HepG2 (cell line): Measurements from ENCODE around the gene RANBP6. TPM values are rescaled to one million over a fixed set of nuclear protein-coding genes. Genes with fewer than 3 reads are reported as not detected.

Experiments used
- CREB1 ChIP-seq, 2 experiments: fragments of 450-650 bp in 1 of 2; IDR thresholded peaks; 2 replicates each; pipeline ENCODE4 v1.6.1; 2016 to 2017; ENCODE audit warnings: control low read depth in 1 of 2, mild to moderate bottlenecking in 1 of 2, missing compliant biosample characterization in 1 of 2, missing genetic modification characterization in 1 of 2
- EEA1 ChIP-seq: sonication (generic); formaldehyde crosslinking; IDR thresholded peaks from 2 replicates; pipeline ENCODE4 v1.5.1; 2020; ENCODE audit warnings: mild to moderate bottlenecking, missing genetic modification reagents, borderline replicate concordance
- GATA4 ChIP-seq: sonication (generic); IDR thresholded peaks from 2 replicates; pipeline ENCODE4 v1.6.1; 2016; ENCODE audit warnings: antibody characterized with exemption, low read depth, borderline replicate concordance
- GATAD1 ChIP-seq: IDR thresholded peaks from 2 replicates; pipeline ENCODE4 v1.6.1; 2016; ENCODE audit warnings: missing genetic modification reagents, missing compliant biosample characterization
- ISX ChIP-seq: sonication (generic); formaldehyde crosslinking; conservative IDR thresholded peaks from 2 replicates; pipeline ENCODE4 v1.5.0; 2020; ENCODE audit warnings: missing genetic modification reagents
- MAFK ChIP-seq, 2 experiments: IDR thresholded peaks in 1 of 2; conservative IDR thresholded peaks in 1 of 2; 2 replicates each; pipeline ENCODE4 v1.6.1; 2011; ENCODE audit warnings: improper control_type of control experiment in 2 of 2, low read length in 2 of 2
- NFAT5 ChIP-seq: sonication (generic); formaldehyde crosslinking; IDR thresholded peaks from 2 replicates; pipeline ENCODE4 v1.4.0; 2020; ENCODE audit warnings: missing genetic modification reagents
- RBFOX2 ChIP-seq: fragments of 200-400 bp; formaldehyde crosslinking; IDR thresholded peaks from 2 replicates; pipeline ENCODE4 v1.6.1; 2017; ENCODE audit warnings: low read depth, mild to moderate bottlenecking, low read length
- RBM39 ChIP-seq: fragments of 200-400 bp; formaldehyde crosslinking; IDR thresholded peaks from one replicate; pipeline ENCODE4 v1.6.1; 2018; ENCODE audit warnings: antibody characterized with exemption, mild to moderate bottlenecking, low read depth, low read length; ENCODE audit not compliant: poor library complexity, severe bottlenecking
- SAFB2 ChIP-seq: sonication (generic); formaldehyde crosslinking; IDR thresholded peaks from 2 replicates; pipeline ENCODE4 v1.5.1; 2020; ENCODE audit warnings: missing genetic modification reagents, low read depth, mild to moderate bottlenecking, borderline replicate concordance
- TARDBP ChIP-seq: sonication (generic); formaldehyde crosslinking; IDR thresholded peaks from 2 replicates; pipeline ENCODE4 v1.8.0; 2022; ENCODE audit warnings: mild to moderate bottlenecking, missing genetic modification reagents
- U2AF2 ChIP-seq: fragments of 200-400 bp; formaldehyde crosslinking; IDR thresholded peaks from 2 replicates; pipeline ENCODE4 v1.6.1; 2017; ENCODE audit warnings: low read depth, mild to moderate bottlenecking, low read length
- ZNF3 ChIP-seq: IDR thresholded peaks from 2 replicates; pipeline ENCODE4 v1.7.0; 2017; ENCODE audit warnings: inconsistent platforms
- ZNF326 ChIP-seq: sonication (generic); formaldehyde crosslinking; IDR thresholded peaks from 2 replicates; pipeline ENCODE4 v1.4.0; 2020; ENCODE audit warnings: missing genetic modification reagents, borderline replicate concordance
- ZNF446 ChIP-seq: sonication (generic); formaldehyde crosslinking; IDR thresholded peaks from 2 replicates; pipeline ENCODE4 v1.5.0; 2020; ENCODE audit warnings: mild to moderate bottlenecking, missing genetic modification reagents
- ZNF572 ChIP-seq: sonication (generic); formaldehyde crosslinking; IDR thresholded peaks from 2 replicates; pipeline ENCODE4 v1.5.1; 2020; ENCODE audit warnings: mild to moderate bottlenecking, missing genetic modification reagents
- ZNF577 ChIP-seq: sonication (generic); formaldehyde crosslinking; IDR thresholded peaks from 2 replicates; pipeline ENCODE4 v1.4.0; 2020; ENCODE audit warnings: mild to moderate bottlenecking, low read depth, missing genetic modification reagents, borderline replicate concordance
- ZNF616 ChIP-seq: sonication (generic); formaldehyde crosslinking; IDR thresholded peaks from 2 replicates; pipeline ENCODE4 v1.5.0; 2020; ENCODE audit warnings: low read depth, mild to moderate bottlenecking, missing genetic modification reagents
- ZNF644 ChIP-seq: IDR thresholded peaks from 2 replicates; pipeline ENCODE4 v1.6.1; 2016; ENCODE audit warnings: low read depth
- ZNF670 ChIP-seq: sonication (generic); formaldehyde crosslinking; IDR thresholded peaks from 2 replicates; pipeline ENCODE4 v1.8.0; 2022; ENCODE audit warnings: mild to moderate bottlenecking, missing genetic modification reagents, borderline replicate concordance
- ZNF703 ChIP-seq: sonication (generic); formaldehyde crosslinking; IDR thresholded peaks from 2 replicates; pipeline ENCODE4 v1.5.1; 2020; ENCODE audit warnings: missing genetic modification reagents, mild to moderate bottlenecking, moderate library complexity, borderline replicate concordance
- ZNF777 ChIP-seq: sonication (generic); formaldehyde crosslinking; IDR thresholded peaks from 2 replicates; pipeline ENCODE4 v1.4.0; 2020; ENCODE audit warnings: missing genetic modification reagents
- polyA plus RNA-seq, 8 experiments: library from polyadenylated mRNA; depleted of rRNA in 3 of 8; stranded (reverse) in 7 of 8; unstranded in 1 of 8; fragments of >200 nt; fragmentation: Illumina TruSeq in 4 of 8; extraction: Trizol in 4 of 8; gene quantifications; 2 replicates each; pipeline versions ENCODE4 v1.2.1 to v1.2.3, GENCODE V29; 2011 to 2016; ENCODE audit warnings: low read depth in 4 of 8, missing spikeins in 1 of 8, mixed read lengths in 1 of 8; ENCODE audit not compliant: insufficient read depth in 1 of 8
- total RNA-seq, 5 experiments: library from RNA; depleted of rRNA; stranded (reverse); fragments of >200 nt; fragmentation: Illumina TruSeq; extraction: Trizol; gene quantifications; 2 replicates each; pipeline ENCODE4 v1.2.3, GENCODE V29; 2016; ENCODE audit warnings: low read depth in 1 of 5
- TF ChIP-seq, protein P1 (sequence below): sonication (generic); formaldehyde crosslinking; IDR thresholded peaks from 2 replicates; pipeline ENCODE4 v1.4.0; 2020; ENCODE audit warnings: missing genetic modification reagents

Gene RANBP6
- total and polyA plus RNA-seq, 2 of the 13 experiments (the other 11 are each of a cell fraction or from before 2014, with no cell fraction given) = 7.5 to 26.0 TPM

GRCh38 chr9:6015278-6016157, at the start of gene RANBP6 (continued):
- no peak for TF ChIP-seq ZNF577 (CRISPR knock-in tag)
- TF ChIP-seq EEA1 (CRISPR knock-in tag) = no peak
- no peak for TF ChIP-seq ZNF703 (CRISPR knock-in tag)
- no peak for TF ChIP-seq ISX (CRISPR knock-in tag)
- peak; percentile 39; the same call in 1 of the 2 replicates for TF ChIP-seq ZNF777
- TF ChIP-seq GATAD1 (CRISPR knock-in tag) = peak; percentile 99
- peak; percentile 18; the same call in 1 of the 2 replicates for TF ChIP-seq GATA4
- no peak for TF ChIP-seq ZNF572 (CRISPR knock-in tag)
- TF ChIP-seq ZNF326 = no peak
- peak; percentile 91 for TF ChIP-seq ZNF670 (CRISPR knock-in tag)
- TF ChIP-seq, protein P1, sequence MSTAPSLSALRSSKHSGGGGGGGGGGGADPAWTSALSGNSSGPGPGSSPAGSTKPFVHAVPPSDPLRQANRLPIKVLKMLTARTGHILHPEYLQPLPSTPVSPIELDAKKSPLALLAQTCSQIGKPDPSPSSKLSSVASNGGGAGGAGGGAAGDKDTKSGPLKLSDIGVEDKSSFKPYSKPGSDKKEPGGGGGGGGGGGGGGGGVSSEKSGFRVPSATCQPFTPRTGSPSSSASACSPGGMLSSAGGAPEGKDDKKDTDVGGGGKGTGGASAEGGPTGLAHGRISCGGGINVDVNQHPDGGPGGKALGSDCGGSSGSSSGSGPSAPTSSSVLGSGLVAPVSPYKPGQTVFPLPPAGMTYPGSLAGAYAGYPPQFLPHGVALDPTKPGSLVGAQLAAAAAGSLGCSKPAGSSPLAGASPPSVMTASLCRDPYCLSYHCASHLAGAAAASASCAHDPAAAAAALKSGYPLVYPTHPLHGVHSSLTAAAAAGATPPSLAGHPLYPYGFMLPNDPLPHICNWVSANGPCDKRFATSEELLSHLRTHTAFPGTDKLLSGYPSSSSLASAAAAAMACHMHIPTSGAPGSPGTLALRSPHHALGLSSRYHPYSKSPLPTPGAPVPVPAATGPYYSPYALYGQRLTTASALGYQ (CRISPR knock-in tag) = peak; percentile 68
- TF ChIP-seq CREB1 (IDR thresholded peaks at IDR 0.05) = peak; percentile 98
- peak; percentile 100 for TF ChIP-seq CREB1 (CRISPR knock-in tag; IDR thresholded peaks at IDR 0.05)
- no peak for TF ChIP-seq RBM39
- TF ChIP-seq ZNF644 (CRISPR knock-in tag) = no peak
- TF ChIP-seq U2AF2 = no peak
- no peak for TF ChIP-seq ZNF3 (CRISPR knock-in tag)
- no peak for TF ChIP-seq ZNF616 (CRISPR knock-in tag)
- TF ChIP-seq TARDBP (CRISPR knock-in tag) = peak; percentile 46
- TF ChIP-seq RBFOX2 = peak; percentile 75
- no peak for TF ChIP-seq MAFK (conservative IDR thresholded peaks at IDR 0.05 in 1 of 2, IDR thresholded peaks at IDR 0.05 in 1 of 2; ENCODE audit: low read length in 2 of 2)
- no peak for TF ChIP-seq NFAT5 (CRISPR knock-in tag)
- no peak for TF ChIP-seq ZNF446
- TF ChIP-seq SAFB2 (CRISPR knock-in tag) = no peak
